ENCODE data around the gene CHCHD10. TPM values are rescaled to one million over a fixed set of nuclear protein-coding genes. Genes with fewer than 3 reads are reported as not detected.

The CHCHD10 gene
- total and polyA plus RNA-seq, 8 donors, result 30.6 to 134 (median 56.1) TPM

DNA sequence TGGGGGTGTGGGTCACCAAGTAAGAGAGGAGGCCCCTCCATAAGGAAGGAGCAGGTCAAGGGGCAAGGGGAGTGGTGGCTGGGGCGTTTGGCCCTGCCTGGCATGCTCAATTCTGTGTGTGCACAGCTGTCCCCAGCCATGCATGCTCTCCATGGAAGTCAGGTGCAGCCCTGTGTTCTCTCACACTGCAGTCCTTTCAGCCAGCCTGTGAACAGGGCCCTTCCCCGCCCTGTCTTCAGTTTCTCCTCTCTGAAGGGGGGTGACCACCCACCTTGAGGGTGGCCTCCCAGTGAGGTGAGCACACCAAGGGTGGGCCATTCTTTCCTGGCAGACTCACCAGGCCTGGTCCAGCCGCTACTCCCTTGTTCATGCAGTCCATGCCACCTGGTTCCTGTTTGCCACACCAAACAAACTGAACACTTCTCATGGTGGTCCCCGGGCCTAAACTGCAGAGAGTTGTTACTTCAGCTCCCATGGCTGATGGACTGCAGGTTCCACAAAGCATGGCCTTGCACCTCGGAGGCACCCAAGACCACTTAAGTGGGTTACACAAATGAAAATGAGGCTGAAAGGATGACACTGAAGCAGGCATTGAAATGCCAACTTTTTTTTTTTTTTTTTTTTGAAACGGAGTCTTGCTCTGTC lies 1.7 kb upstream of the CHCHD10 start:
- 76 to 86% methylated on average over 6 of the region's 6 CpGs for WGBS, 2 donors
- TF ChIP-seq, protein P1, sequence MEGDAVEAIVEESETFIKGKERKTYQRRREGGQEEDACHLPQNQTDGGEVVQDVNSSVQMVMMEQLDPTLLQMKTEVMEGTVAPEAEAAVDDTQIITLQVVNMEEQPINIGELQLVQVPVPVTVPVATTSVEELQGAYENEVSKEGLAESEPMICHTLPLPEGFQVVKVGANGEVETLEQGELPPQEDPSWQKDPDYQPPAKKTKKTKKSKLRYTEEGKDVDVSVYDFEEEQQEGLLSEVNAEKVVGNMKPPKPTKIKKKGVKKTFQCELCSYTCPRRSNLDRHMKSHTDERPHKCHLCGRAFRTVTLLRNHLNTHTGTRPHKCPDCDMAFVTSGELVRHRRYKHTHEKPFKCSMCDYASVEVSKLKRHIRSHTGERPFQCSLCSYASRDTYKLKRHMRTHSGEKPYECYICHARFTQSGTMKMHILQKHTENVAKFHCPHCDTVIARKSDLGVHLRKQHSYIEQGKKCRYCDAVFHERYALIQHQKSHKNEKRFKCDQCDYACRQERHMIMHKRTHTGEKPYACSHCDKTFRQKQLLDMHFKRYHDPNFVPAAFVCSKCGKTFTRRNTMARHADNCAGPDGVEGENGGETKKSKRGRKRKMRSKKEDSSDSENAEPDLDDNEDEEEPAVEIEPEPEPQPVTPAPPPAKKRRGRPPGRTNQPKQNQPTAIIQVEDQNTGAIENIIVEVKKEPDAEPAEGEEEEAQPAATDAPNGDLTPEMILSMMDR (IDR thresholded peaks at IDR 0.05), result no peak
- H3K27me3 ChIP-seq, result no peaks in the 10 kb centered on the region
- H3K9me3 ChIP-seq, result no peaks in the 10 kb centered on the region
- H3K27ac ChIP-seq, result no peak overlapping the region
- no peaks in the 10 kb centered on the region for H3K36me3 ChIP-seq
- no peak overlapping the region for H3K4me3 ChIP-seq
- peak in 1 of 6 donors; percentile 39 for DNase-seq
- ATAC-seq, result no peak
- peaks cover 0 to 9% (median 0%) of the 10 kb centered on the region in 3 donors for H3K4me1 ChIP-seq
- intact Hi-C loops (cut with DNase I), result loop anchor here in 2 of 3 donors (5.0 kb wide), 1 partner anchor 78 kb away; no protein-coding TSS in a partner anchor
- FAIRE-seq, result no peak

GRCh38 chr22:23767303-23767672 lies 484 bp downstream of the CHCHD10 start:
- no peak for FAIRE-seq
- peak in 2 of 4 donors; percentile 6 to 8 for ATAC-seq
- WGBS, 2 donors, result 5 to 9% methylated on average over 27 of the region's 27 CpGs
- H3K36me3 ChIP-seq, result no peaks in the 10 kb centered on the region
- H3K27ac ChIP-seq, result peak overlapping the region; percentile 54 to 73 (median 70)
- peak overlapping the region; percentile 58 to 90 (median 77) for H3K4me3 ChIP-seq
- TF ChIP-seq, protein P1 (IDR thresholded peaks at IDR 0.05), result no peak
- H3K9me3 ChIP-seq, result no peaks in the 10 kb centered on the region
- intact Hi-C loops (cut with DNase I), result loop anchor here in 2 of 3 donors (5.0 kb wide), 1 partner anchor 80 kb away; no protein-coding TSS in a partner anchor
- DNase-seq, result peak in 1 of 6 donors; percentile 46
- no peaks in the 10 kb centered on the region for H3K27me3 ChIP-seq
- peaks cover 0 to 9% (median 0%) of the 10 kb centered on the region in 3 donors for H3K4me1 ChIP-seq

- H3K4me1 ChIP-seq, result peaks cover 0 to 9% (median 0%) of the 10 kb centered on the region in 3 donors
- no peaks in the 10 kb centered on the region for H3K9me3 ChIP-seq
- H3K27me3 ChIP-seq, result no peaks in the 10 kb centered on the region
- TF ChIP-seq, protein P1 (IDR thresholded peaks at IDR 0.05), result no peak
- FAIRE-seq, result no peak
- no peak overlapping the region for H3K4me3 ChIP-seq
- ATAC-seq, result no peak
- intact Hi-C loops (cut with DNase I), result loop anchor here in 2 of 3 donors (5.0 kb wide), 1 partner anchor 82 kb away; no protein-coding TSS in a partner anchor
- H3K27ac ChIP-seq, result no peak overlapping the region
- no peaks in the 10 kb centered on the region for H3K36me3 ChIP-seq
- WGBS, 2 donors, result 82 to 90% methylated on average over 9 of the region's 9 CpGs
- no peak for DNase-seq
Observed at GRCh38 chr22:23764899-23765881, 2.6 kb downstream of the CHCHD10 start.

GRCh38 chr22:23763954-23764353 lies 3.8 kb downstream of the CHCHD10 start:
- intact Hi-C loops (cut with DNase I), result no loop called here
- WGBS, 2 donors, result 80 to 83% methylated on average over 7 of the region's 7 CpGs
- TF ChIP-seq, protein P1 (IDR thresholded peaks at IDR 0.05), result no peak
- no peak for FAIRE-seq
- Histone ChIP-seq H3K27me3 (no peaks in the 10 kb centered on the region), H3K36me3 (no peaks in the 10 kb centered on the region), H3K9me3 (no peaks in the 10 kb centered on the region), H3K4me3 (no peak overlapping the region), H3K4me1 (peaks cover 0 to 9% (median 0%) of the 10 kb centered on the region in 3 donors), H3K27ac (no peak overlapping the region)
- DNase-seq, result no peak
- no peak for ATAC-seq
